Measurements from ENCODE around the gene SRSF3.
"Not testable (repeated sequence)": the region's sequence is repeated elsewhere in the genome, so short reads cannot be mapped to it uniquely, and the experiment has no call there.

DNA sequence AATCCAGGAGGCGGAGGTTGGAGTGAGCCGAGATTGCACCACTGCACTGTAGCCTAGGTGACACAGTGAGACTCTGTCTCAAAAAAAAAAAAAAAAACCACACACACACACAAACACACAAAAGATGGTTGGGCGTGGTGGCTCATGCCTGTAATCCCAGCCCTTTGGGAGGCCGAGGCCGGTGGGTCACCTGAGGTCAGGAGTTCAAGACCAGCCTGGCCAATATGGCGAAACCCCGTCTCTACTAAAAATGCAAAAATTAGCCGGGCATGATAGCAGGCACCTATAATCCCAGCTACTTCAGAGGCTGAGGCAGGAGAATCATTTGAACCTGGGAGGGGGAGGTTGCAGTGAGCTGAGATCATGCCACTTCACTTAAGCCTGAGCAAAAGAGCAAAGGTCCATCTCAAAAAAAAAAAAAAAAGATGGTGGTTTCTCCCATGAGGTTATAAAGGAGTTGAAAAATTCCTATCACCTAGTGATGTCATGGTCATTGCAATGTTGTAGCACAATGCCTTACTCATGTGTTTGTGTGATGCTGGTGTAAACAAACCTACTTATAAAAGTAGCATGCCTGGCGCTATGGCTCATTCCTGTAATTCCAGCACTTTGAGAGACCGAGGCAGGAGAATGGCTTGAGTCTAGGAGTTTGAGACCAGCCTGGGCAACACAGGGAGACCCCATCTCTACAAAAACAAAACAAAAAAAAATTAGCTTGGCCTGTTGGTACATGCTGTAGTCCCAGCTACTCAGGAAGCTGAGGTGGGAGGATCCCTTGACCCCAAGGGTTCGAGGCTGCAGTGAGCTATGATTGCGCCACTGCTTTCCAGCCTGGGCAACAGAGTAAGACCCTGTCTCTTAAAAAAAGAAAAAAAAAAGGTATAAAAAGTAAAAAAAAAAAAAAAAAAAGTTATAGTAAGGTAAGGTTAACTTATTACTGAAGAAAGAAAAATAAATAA is 21.5 kb upstream of the SRSF3 start:
- TF ChIP-seq EZH2 (IDR thresholded peaks at IDR 0.05; ENCODE audit: borderline replicate concordance, low read length), result not testable (repeated sequence)
- TF ChIP-seq, protein P1, sequence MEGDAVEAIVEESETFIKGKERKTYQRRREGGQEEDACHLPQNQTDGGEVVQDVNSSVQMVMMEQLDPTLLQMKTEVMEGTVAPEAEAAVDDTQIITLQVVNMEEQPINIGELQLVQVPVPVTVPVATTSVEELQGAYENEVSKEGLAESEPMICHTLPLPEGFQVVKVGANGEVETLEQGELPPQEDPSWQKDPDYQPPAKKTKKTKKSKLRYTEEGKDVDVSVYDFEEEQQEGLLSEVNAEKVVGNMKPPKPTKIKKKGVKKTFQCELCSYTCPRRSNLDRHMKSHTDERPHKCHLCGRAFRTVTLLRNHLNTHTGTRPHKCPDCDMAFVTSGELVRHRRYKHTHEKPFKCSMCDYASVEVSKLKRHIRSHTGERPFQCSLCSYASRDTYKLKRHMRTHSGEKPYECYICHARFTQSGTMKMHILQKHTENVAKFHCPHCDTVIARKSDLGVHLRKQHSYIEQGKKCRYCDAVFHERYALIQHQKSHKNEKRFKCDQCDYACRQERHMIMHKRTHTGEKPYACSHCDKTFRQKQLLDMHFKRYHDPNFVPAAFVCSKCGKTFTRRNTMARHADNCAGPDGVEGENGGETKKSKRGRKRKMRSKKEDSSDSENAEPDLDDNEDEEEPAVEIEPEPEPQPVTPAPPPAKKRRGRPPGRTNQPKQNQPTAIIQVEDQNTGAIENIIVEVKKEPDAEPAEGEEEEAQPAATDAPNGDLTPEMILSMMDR (conservative IDR thresholded peaks at IDR 0.05 in 1 of 2, IDR thresholded peaks at IDR 0.05 in 1 of 2; ENCODE audit: extremely low read depth in 1 of 2, insufficient read depth in 1 of 2, low read depth in 1 of 2, low read length in 2 of 2), result not testable (repeated sequence)

Data from mammary epithelial cell (primary cell).